Upper lobe of left lung (tissue), 6 donors: ENCODE measurements around the gene STAC3. TPM values are rescaled to one million over a fixed set of nuclear protein-coding genes. Genes with fewer than 3 reads are reported as not detected.

Experiments used
- ATAC-seq, 2 donors: fragments of 200-7000 bp; cut with Tn5 transposase; one replicate each; pipeline ENCODE4 v1.9.1; 2022; ENCODE audit warnings: mild to moderate bottlenecking in 2 of 2, moderate library complexity in 2 of 2; ENCODE audit not compliant: low FRiP score in 2 of 2
- DNase-seq, 2 donors: peaks; one replicate each; pipeline ENCODE4 v3.0.0-alpha.2; 2019 to 2020
- H3K27ac ChIP-seq, 4 donors: fragments of 200-600 bp; sonication (generic); one replicate each; pipeline ENCODE4 v1.5.1; 2016 to 2019
- H3K27me3 ChIP-seq, 4 donors: fragments of 200-600 bp; sonication (generic); one replicate each; pipeline ENCODE4 v1.5.1; 2017 to 2019
- H3K36me3 ChIP-seq, 4 donors: fragments of 200-600 bp; sonication (generic); one replicate each; pipeline ENCODE4 v1.5.1; 2016 to 2019
- H3K4me1 ChIP-seq, 4 donors: fragments of 200-600 bp; sonication (generic); one replicate each; pipeline ENCODE4 v1.5.1; 2018 to 2019
- H3K4me3 ChIP-seq, 4 donors: fragments of 200-600 bp; sonication (generic); one replicate each; pipeline ENCODE4 v1.5.1; 2017 to 2019; ENCODE audit warnings: mild to moderate bottlenecking in 2 of 4, moderate library complexity in 1 of 4
- H3K9me3 ChIP-seq, 4 donors: fragments of 200-600 bp; sonication (generic); one replicate each; pipeline ENCODE4 v1.5.1; 2018 to 2019
- CTCF ChIP-seq, 6 experiments: fragments of 450-650 bp in 4 of 6; fragments of 200-600 bp in 2 of 6; sonication (generic) in 2 of 6; IDR thresholded peaks; one replicate each; pipeline ENCODE4 v1.5.1; 2016 to 2019; ENCODE audit warnings: antibody characterized with exemption in 6 of 6
- EP300 ChIP-seq, 4 donors: sonication (generic); formaldehyde crosslinking; IDR thresholded peaks; one replicate each; pipeline ENCODE4 v1.5.1; 2017; ENCODE audit warnings: antibody characterized with exemption in 4 of 4, control low read depth in 2 of 4
- POLR2A ChIP-seq, 4 donors: fragments of 450-650 bp; IDR thresholded peaks; one replicate each; pipeline ENCODE4 v1.5.1; 2016 to 2017; ENCODE audit warnings: antibody characterized with exemption in 4 of 4, mild to moderate bottlenecking in 2 of 4
- POLR2AphosphoS5 ChIP-seq, 2 donors: sonication (generic); formaldehyde crosslinking; IDR thresholded peaks; one replicate each; pipeline ENCODE4 v1.5.1; 2017; ENCODE audit warnings: antibody characterized with exemption in 2 of 2
- WGBS, 2 donors: methylation state at CpG; one replicate each; pipeline ENCODE4 v1.1.5; 2017 to 2018; 5-methylcytosine and 5-hydroxymethylcytosine counted together
- total RNA-seq, 6 donors: library from RNA; depleted of rRNA in 4 of 6; stranded (reverse); fragments of >200 nt in 4 of 6; gene quantifications; one replicate each; pipeline versions ENCODE4 v1.1.0 to v1.2.1, GENCODE V29; 2016 to 2021
- donor health status: DM: no; HTN: no; CAD: no; lungs with moderate emphysema.
- donor health status: DM: no; HTN: yes; CAD: no; lungs with severe emphysema.

The STAC3 gene
- total RNA-seq, 6 donors from 2014 or later: 4.3 to 10.5 (median 5.6) TPM

DNA sequence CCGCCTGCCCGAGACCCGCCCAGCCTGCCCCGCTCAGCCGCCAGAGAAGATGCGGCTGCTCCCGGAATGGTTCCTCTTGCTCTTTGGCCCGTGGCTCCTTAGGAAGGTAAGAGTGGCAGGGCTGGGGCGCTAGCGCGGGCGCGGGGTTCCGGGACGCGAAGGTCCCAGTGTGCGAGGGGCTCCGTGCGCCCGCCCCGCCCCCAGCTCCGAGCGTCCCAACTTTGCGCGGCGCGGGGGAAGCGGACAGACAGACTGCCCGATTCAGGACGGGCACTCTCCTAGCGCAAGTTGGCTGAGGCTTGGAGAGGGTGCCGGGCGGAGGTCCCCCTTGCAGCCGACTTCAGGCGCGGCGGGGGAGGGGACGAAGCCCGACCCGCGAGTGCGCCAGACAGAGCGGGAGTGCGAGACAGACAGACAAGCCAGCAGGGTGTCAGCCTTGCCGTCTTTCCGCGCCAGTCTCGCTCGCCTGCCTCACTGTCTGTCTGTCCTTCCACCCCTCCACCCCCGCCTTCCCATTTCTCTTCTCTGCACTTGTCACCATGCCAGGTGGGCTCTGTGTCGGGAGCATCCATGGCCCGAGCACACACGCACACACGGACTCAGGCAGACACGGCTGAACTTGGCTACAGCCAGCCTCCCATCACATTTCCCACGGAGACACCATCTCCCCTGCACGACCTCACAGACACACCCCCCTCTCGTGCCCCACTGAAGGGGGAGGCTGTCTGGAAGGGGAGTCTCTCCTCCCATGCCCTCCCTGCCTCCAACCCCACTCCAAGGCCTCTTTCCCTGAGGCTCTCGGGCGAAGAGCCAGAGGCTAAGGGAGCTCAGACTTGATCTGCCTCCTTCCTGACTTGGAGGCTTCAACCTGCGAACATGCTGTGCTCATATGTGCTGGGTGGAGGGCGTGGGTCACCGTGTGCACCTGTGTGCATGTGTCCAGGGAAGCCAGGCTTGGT, 33.8 kb downstream of the STAC3 start:
- H3K4me1 ChIP-seq: peaks cover 31 to 65% (median 33%) of the 10 kb centered on the region in 4 donors
- no peak for TF ChIP-seq POLR2A (IDR thresholded peaks at IDR 0.05)
- no peak for TF ChIP-seq CTCF (IDR thresholded peaks at IDR 0.05)
- no peak for TF ChIP-seq POLR2AphosphoS5 (IDR thresholded peaks at IDR 0.05)
- no peak for TF ChIP-seq EP300 (IDR thresholded peaks at IDR 0.05)
- H3K4me3 ChIP-seq: peak overlapping the region; percentile 6 to 51 (median 42)
- DNase-seq (peak in 1 of 2 donors; percentile 88), ATAC-seq (peak in 1 of 2 donors; percentile 1)
- no peaks in the 10 kb centered on the region for H3K9me3 ChIP-seq
- no peak overlapping the region for H3K27ac ChIP-seq
- WGBS, 2 donors: 4 to 9% methylated on average over 15 to 29 of the region's 63 CpGs
- H3K27me3 ChIP-seq: peaks cover 3 to 68% (median 46%) of the 10 kb centered on the region in 4 donors
- H3K36me3 ChIP-seq: peaks cover 0 to 6% (median 2%) of the 10 kb centered on the region in 4 donors

GRCh38 chr12:57216014-57216911, 34.7 kb downstream of the STAC3 start, which contains the start of gene NXPH4:
TSS of gene NXPH4 (plus strand) at chr12:57216794. CDS start at chr12:57216970, 176 bp downstream.
- ATAC-seq: peak in 1 of 2 donors; percentile 5
- Histone ChIP-seq H3K36me3 (peaks cover 0 to 9% (median 3%) of the 10 kb centered on the region in 4 donors), H3K27ac (no peak within 1 kb of the TSS), H3K27me3 (peaks cover 3 to 59% (median 41%) of the 10 kb centered on the region in 4 donors), H3K4me3 (peak within 1 kb of the TSS; percentile 36 to 51 (median 46)), H3K4me1 (peaks cover 31 to 60% (median 33%) of the 10 kb centered on the region in 4 donors), H3K9me3 (no peaks in the 10 kb centered on the region)
- 1 to 5% methylated on average over 13 to 17 of the region's 102 CpGs for WGBS, 2 donors
- TF ChIP-seq POLR2A (IDR thresholded peaks at IDR 0.05): no peak
- TF ChIP-seq POLR2AphosphoS5 (IDR thresholded peaks at IDR 0.05): no peak
- TF ChIP-seq CTCF (IDR thresholded peaks at IDR 0.05): no peak
- TF ChIP-seq EP300 (IDR thresholded peaks at IDR 0.05): no peak
- peak in 1 of 2 donors; percentile 94 for DNase-seq

GRCh38 chr12:57215668-57216013, 35.3 kb downstream of the STAC3 start:
- Histone ChIP-seq H3K9me3 (no peaks in the 10 kb centered on the region), H3K4me3 (peak overlapping the region in 2 of 4 donors; percentile 49 to 51), H3K36me3 (peaks cover 0 to 13% (median 5%) of the 10 kb centered on the region in 4 donors), H3K4me1 (peaks cover 31 to 59% (median 33%) of the 10 kb centered on the region in 4 donors), H3K27me3 (peaks cover 3 to 52% (median 36%) of the 10 kb centered on the region in 4 donors), H3K27ac (no peak overlapping the region)
- no peak for TF ChIP-seq POLR2AphosphoS5 (IDR thresholded peaks at IDR 0.05)
- WGBS, 2 donors: 0 to 23% methylated on average over 2 to 7 of the region's 7 CpGs
- ATAC-seq (peak in 1 of 2 donors; percentile 1), DNase-seq (no peak)

DNA sequence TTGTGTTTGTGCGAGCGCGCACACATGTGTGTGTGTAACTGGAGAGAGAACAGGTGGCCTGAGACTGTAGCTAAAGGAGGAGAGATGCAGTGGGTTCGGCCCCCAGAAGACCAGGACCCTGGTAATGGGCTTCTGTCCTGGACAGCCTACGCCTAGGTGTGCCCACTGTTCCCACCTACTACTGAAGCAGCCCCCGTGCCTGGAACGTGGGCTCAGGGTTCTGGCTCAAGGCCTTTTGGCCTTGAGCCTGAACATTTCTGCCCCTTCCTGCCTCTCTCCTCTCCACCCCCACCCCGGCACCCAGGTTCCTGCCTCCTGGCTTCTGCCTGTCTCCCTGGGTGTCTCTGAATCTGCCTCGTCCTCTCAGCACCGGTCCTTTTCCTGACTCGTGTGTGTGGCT, 35.9 kb downstream of the STAC3 start:
- ATAC-seq: no peak
- WGBS, 2 donors: 33 to 38% methylated on average over 11 of the region's 11 CpGs

More for the DNA sequence above, 35.9 kb downstream of the STAC3 start:
- H3K4me1 ChIP-seq: peaks cover 31 to 55% (median 33%) of the 10 kb centered on the region in 4 donors
- TF ChIP-seq CTCF (IDR thresholded peaks at IDR 0.05) (no peak), EP300 (IDR thresholded peaks at IDR 0.05) (no peak), POLR2A (IDR thresholded peaks at IDR 0.05) (no peak), POLR2AphosphoS5 (IDR thresholded peaks at IDR 0.05) (no peak)
- no peaks in the 10 kb centered on the region for H3K9me3 ChIP-seq
- H3K36me3 ChIP-seq: peaks cover 0 to 19% (median 8%) of the 10 kb centered on the region in 4 donors
- H3K27ac ChIP-seq: no peak overlapping the region
- no peak overlapping the region for H3K4me3 ChIP-seq
- peaks cover 2 to 47% (median 33%) of the 10 kb centered on the region in 4 donors for H3K27me3 ChIP-seq
- DNase-seq: no peak
